Activated naive CD4-positive, alpha-beta T cell treated with anti-CD3 and anti-CD28 coated beads, Interleukin-2, amount 50 U/mL, for 72 hours (primary cell): Measurements from ENCODE around the gene NDUFV3. TPM values are rescaled to one million over a fixed set of nuclear protein-coding genes. Genes with fewer than 3 reads are reported as not detected.
"Not testable (repeated sequence)": the region's sequence is repeated elsewhere in the genome, so short reads cannot be mapped to it uniquely, and the experiment has no call there.

Experiments
- ATAC-seq, 2 donors: fragments of 150-1000 bp; cut with Tn5 transposase; 2 replicates each; pipeline ENCODE4 v1.10.0; 2021; ENCODE audit warnings: mild to moderate bottlenecking in 2 of 2, moderate library complexity in 2 of 2
- DNase-seq, 2 donors: peaks; one replicate each; pipeline ENCODE4 v3.0.0; 2021 to 2022; ENCODE audit warnings: low spot score in 2 of 2
- H3K27ac Mint-ChIP-seq, 2 donors: one replicate each; pipeline ENCODE4 v1.8.0; 2022; ENCODE audit warnings: mild to moderate bottlenecking in 2 of 2, mixed read lengths in 2 of 2
- H3K36me3 Mint-ChIP-seq, 2 donors: one replicate each; pipeline ENCODE4 v1.8.0; 2022; ENCODE audit warnings: mixed read lengths in 2 of 2
- H3K9me3 Mint-ChIP-seq, 2 donors: one replicate each; pipeline ENCODE4 v1.8.0; 2022; ENCODE audit warnings: mixed read lengths in 2 of 2
- total RNA-seq, 2 donors: library from RNA; stranded (reverse); gene quantifications; one replicate each; pipeline ENCODE4 v1.2.3, GENCODE V29; 2022

The NDUFV3 gene
- total RNA-seq, 2 donors from 2014 or later: 25.3 to 25.7 TPM

GRCh38 chr21:42937034-42937940 lies 44.2 kb downstream of the NDUFV3 start:
- H3K36me3 Mint-ChIP-seq, ATAC-seq, H3K9me3 Mint-ChIP-seq, DNase-seq, H3K27ac Mint-ChIP-seq: not testable (repeated sequence)

GRCh38 chr21:42937960-42938605 lies 45.0 kb downstream of the NDUFV3 start:
- Mint-ChIP-seq H3K9me3 (no peaks in the 10 kb centered on the region), H3K27ac (no peak overlapping the region), H3K36me3 (no peaks in the 10 kb centered on the region)
- DNase-seq: no peak
- no peak for ATAC-seq

- H3K36me3 Mint-ChIP-seq, ATAC-seq: not testable (repeated sequence)
Observed at GRCh38 chr21:42938606-42938995, 45.5 kb downstream of the NDUFV3 start.

GRCh38 chr21:42939582-42940413 lies 46.7 kb downstream of the NDUFV3 start:
- Mint-ChIP-seq H3K9me3 (no peaks in the 10 kb centered on the region), H3K27ac (no peak overlapping the region), H3K36me3 (no peaks in the 10 kb centered on the region)
- ATAC-seq (no peak), DNase-seq (no peak)

More at GRCh38 chr21:42938606-42938995, 45.5 kb downstream of the NDUFV3 start:
- not testable (repeated sequence) for H3K27ac Mint-ChIP-seq, DNase-seq, H3K9me3 Mint-ChIP-seq

GRCh38 chr21:42941696-42942085 lies 48.6 kb downstream of the NDUFV3 start:
- no peaks in the 10 kb centered on the region for H3K9me3 Mint-ChIP-seq
- DNase-seq: no peak
- no peak for ATAC-seq
- H3K36me3 Mint-ChIP-seq: no peaks in the 10 kb centered on the region
- H3K27ac Mint-ChIP-seq: no peak overlapping the region

- no peaks in the 10 kb centered on the region for H3K9me3 Mint-ChIP-seq
- no peaks in the 10 kb centered on the region for H3K36me3 Mint-ChIP-seq
- DNase-seq: no peak
- no peak overlapping the region for H3K27ac Mint-ChIP-seq
- ATAC-seq: no peak
Observed at GRCh38 chr21:42942244-42942643, 49.1 kb downstream of the NDUFV3 start.

- DNase-seq, H3K9me3 Mint-ChIP-seq, ATAC-seq: not testable (repeated sequence)
- Mint-ChIP-seq H3K36me3 (peaks cover 0 to 11% of the 10 kb centered on the region in 2 donors), H3K27ac (peak overlapping the region in 1 of 2 donors; percentile 25)
Observed at GRCh38 chr21:42949094-42949755, 56.1 kb downstream of the NDUFV3 start.

GRCh38 chr21:42951193-42951592 lies 58.1 kb downstream of the NDUFV3 start:
- ATAC-seq, H3K9me3 Mint-ChIP-seq, DNase-seq, H3K27ac Mint-ChIP-seq: not testable (repeated sequence)
- peaks cover 0 to 11% of the 10 kb centered on the region in 2 donors for H3K36me3 Mint-ChIP-seq

GRCh38 chr21:42956824-42957630 lies 63.9 kb downstream of the NDUFV3 start:
- DNase-seq: no peak
- no peaks in the 10 kb centered on the region for H3K9me3 Mint-ChIP-seq
- no peak overlapping the region for H3K27ac Mint-ChIP-seq
- ATAC-seq: peak; percentile 97 to 98
- no peaks in the 10 kb centered on the region for H3K36me3 Mint-ChIP-seq

- ATAC-seq, H3K27ac Mint-ChIP-seq, H3K9me3 Mint-ChIP-seq, H3K36me3 Mint-ChIP-seq, DNase-seq: not testable (repeated sequence)
Observed at GRCh38 chr21:42958122-42958521, 65.0 kb downstream of the NDUFV3 start.

GRCh38 chr21:42959728-42960127 lies 66.6 kb downstream of the NDUFV3 start:
- no peak for DNase-seq
- H3K9me3 Mint-ChIP-seq: no peaks in the 10 kb centered on the region
- no peaks in the 10 kb centered on the region for H3K36me3 Mint-ChIP-seq
- no peak overlapping the region for H3K27ac Mint-ChIP-seq
- ATAC-seq: no peak

- no peaks in the 10 kb centered on the region for H3K9me3 Mint-ChIP-seq
- H3K27ac Mint-ChIP-seq: no peak overlapping the region
- no peak for DNase-seq
- no peaks in the 10 kb centered on the region for H3K36me3 Mint-ChIP-seq
- no peak for ATAC-seq
Observed at GRCh38 chr21:42962380-42963007, 69.4 kb downstream of the NDUFV3 start.
